SH-SY5Y (cell line): Measurements from ENCODE around the gene KRT14.

ENCODE experiments used
- GATA2 ChIP-seq: IDR thresholded peaks from 2 replicates; pipeline ENCODE4 v1.6.1; 2011; ENCODE audit warnings: mild to moderate bottlenecking, low read depth, low read length
- GATA3 ChIP-seq: IDR thresholded peaks from 2 replicates; pipeline ENCODE4 v1.6.1; 2011; ENCODE audit warnings: low read depth, mild to moderate bottlenecking, low read length, moderate library complexity

GRCh38 chr17:41634639-41635038 lies 47.9 kb upstream of the KRT14 start:
- TF ChIP-seq GATA2 (no peak), GATA3 (no peak)
